Mucosa of stomach (tissue), 1 donor: ENCODE measurements around the gene OR4D10.
"Not testable (repeated sequence)": the region's sequence is repeated elsewhere in the genome, so short reads cannot be mapped to it uniquely, and the experiment has no call there.

ENCODE experiments used
- H3K27me3 ChIP-seq: one replicate; pipeline ENCODE4 v1.7.0; 2013; ENCODE audit warnings: mild to moderate bottlenecking, low read length; ENCODE audit not compliant: control insufficient read depth, insufficient read depth
- H3K36me3 ChIP-seq: one replicate; pipeline ENCODE4 v1.7.0; 2013; ENCODE audit warnings: low read length; ENCODE audit not compliant: control insufficient read depth, insufficient read depth
- H3K4me1 ChIP-seq: one replicate; pipeline ENCODE4 v1.7.0; 2013; ENCODE audit warnings: mild to moderate bottlenecking, low read length; ENCODE audit not compliant: control insufficient read depth, insufficient read depth
- H3K4me3 ChIP-seq: one replicate; pipeline ENCODE4 v1.7.0; 2013; ENCODE audit warnings: low read length
- H3K9ac ChIP-seq: one replicate; pipeline ENCODE4 v1.7.0; 2013; ENCODE audit warnings: mild to moderate bottlenecking, low read length, moderate library complexity
- H3K9me3 ChIP-seq: one replicate; pipeline ENCODE4 v1.7.0; 2013; ENCODE audit warnings: mild to moderate bottlenecking, low read length, moderate library complexity; ENCODE audit not compliant: control insufficient read depth
- donor health status: Pancreatic carcinoma.

The OR4D10 gene

GRCh38 chr11:59473015-59473414 lies at the start of gene OR4D10:
OR4D10 (plus strand) TSS chr11:59473315; CDS start chr11:59477430, 4,115 bp downstream.
- H3K36me3 ChIP-seq: no peaks in the 10 kb centered on the region
- no peaks in the 10 kb centered on the region for H3K4me1 ChIP-seq
- no peaks in the 10 kb centered on the region for H3K27me3 ChIP-seq
- H3K4me3 ChIP-seq: no peak within 1 kb of the TSS
- H3K9ac ChIP-seq: no peak within 1 kb of the TSS
- H3K9me3 ChIP-seq: no peaks in the 10 kb centered on the region

- Histone ChIP-seq H3K27me3 (no peaks in the 10 kb centered on the region), H3K36me3 (no peaks in the 10 kb centered on the region), H3K4me1 (no peaks in the 10 kb centered on the region)
Observed at GRCh38 chr11:59423835-59424234, 49.3 kb upstream of the OR4D10 start.

GRCh38 chr11:59425131-59425530 lies 48.0 kb upstream of the OR4D10 start:
- Histone ChIP-seq H3K36me3 (no peaks in the 10 kb centered on the region), H3K9me3 (no peaks in the 10 kb centered on the region), H3K9ac (no peak overlapping the region), H3K27me3 (no peaks in the 10 kb centered on the region), H3K4me3 (no peak overlapping the region), H3K4me1 (no peaks in the 10 kb centered on the region)

More at GRCh38 chr11:59423835-59424234, 49.3 kb upstream of the OR4D10 start:
- no peak overlapping the region for H3K4me3 ChIP-seq
- no peaks in the 10 kb centered on the region for H3K9me3 ChIP-seq
- no peak overlapping the region for H3K9ac ChIP-seq

GRCh38 chr11:59426361-59427067 lies 46.6 kb upstream of the OR4D10 start, which contains the start of gene OR5A2:
OR5A2 (minus strand) TSS chr11:59426413; CDS start chr11:59422953, 3,460 bp downstream.
- Histone ChIP-seq H3K9ac (no peak within 1 kb of the TSS), H3K36me3 (no peaks in the 10 kb centered on the region), H3K9me3 (no peaks in the 10 kb centered on the region), H3K27me3 (no peaks in the 10 kb centered on the region), H3K4me3 (no peak within 1 kb of the TSS), H3K4me1 (no peaks in the 10 kb centered on the region)

GRCh38 chr11:59427068-59427382 lies 46.1 kb upstream of the OR4D10 start:
- Histone ChIP-seq H3K27me3 (no peaks in the 10 kb centered on the region), H3K9me3 (no peaks in the 10 kb centered on the region), H3K9ac (no peak overlapping the region), H3K36me3 (no peaks in the 10 kb centered on the region), H3K4me1 (no peaks in the 10 kb centered on the region), H3K4me3 (no peak overlapping the region)

GRCh38 chr11:59429924-59430516 lies 43.1 kb upstream of the OR4D10 start:
- Histone ChIP-seq H3K9ac (no peak overlapping the region), H3K27me3 (no peaks in the 10 kb centered on the region), H3K4me3 (no peak overlapping the region), H3K4me1 (no peaks in the 10 kb centered on the region), H3K36me3 (no peaks in the 10 kb centered on the region), H3K9me3 (no peaks in the 10 kb centered on the region)

- Histone ChIP-seq H3K36me3 (no peaks in the 10 kb centered on the region), H3K4me1 (no peaks in the 10 kb centered on the region), H3K27me3 (no peaks in the 10 kb centered on the region), H3K9me3 (no peaks in the 10 kb centered on the region), H3K9ac (no peak within 1 kb of the TSS), H3K4me3 (no peak within 1 kb of the TSS)
Observed at GRCh38 chr11:59436169-59436568, 36.9 kb upstream of the OR4D10 start, which contains the start of gene OR5A1. OR5A1 (plus strand) TSS chr11:59436469; CDS start chr11:59443169, 6,700 bp downstream.

- H3K36me3 ChIP-seq: no peaks in the 10 kb centered on the region
- H3K4me3 ChIP-seq: no peak overlapping the region
- no peak overlapping the region for H3K9ac ChIP-seq
- H3K4me1 ChIP-seq: no peaks in the 10 kb centered on the region
- H3K9me3 ChIP-seq: no peaks in the 10 kb centered on the region
- H3K27me3 ChIP-seq: no peaks in the 10 kb centered on the region
Observed at GRCh38 chr11:59437770-59438169, 35.3 kb upstream of the OR4D10 start.

- not testable (repeated sequence) for H3K36me3 ChIP-seq, H3K27me3 ChIP-seq
Observed at GRCh38 chr11:59445624-59446023, 27.5 kb upstream of the OR4D10 start.

GRCh38 chr11:59448484-59448883 lies 24.6 kb upstream of the OR4D10 start:
- Histone ChIP-seq H3K9ac (no peak overlapping the region), H3K4me1 (no peaks in the 10 kb centered on the region), H3K27me3 (no peaks in the 10 kb centered on the region), H3K9me3 (no peaks in the 10 kb centered on the region), H3K36me3 (no peaks in the 10 kb centered on the region), H3K4me3 (no peak overlapping the region)

More at GRCh38 chr11:59445624-59446023, 27.5 kb upstream of the OR4D10 start:
- H3K4me1 ChIP-seq, H3K4me3 ChIP-seq, H3K9me3 ChIP-seq, H3K9ac ChIP-seq: not testable (repeated sequence)

- no peaks in the 10 kb centered on the region for H3K9me3 ChIP-seq
- no peak within 1 kb of the TSS for H3K9ac ChIP-seq
- no peak within 1 kb of the TSS for H3K4me3 ChIP-seq
- no peaks in the 10 kb centered on the region for H3K4me1 ChIP-seq
- no peaks in the 10 kb centered on the region for H3K36me3 ChIP-seq
- H3K27me3 ChIP-seq: no peaks in the 10 kb centered on the region
Observed at GRCh38 chr11:59456661-59457060, 16.5 kb upstream of the OR4D10 start, which contains the start of gene OR4D6. OR4D6 (plus strand) TSS chr11:59456961; CDS start chr11:59456961, 0 bp downstream.

GRCh38 chr11:59459916-59460315 lies 13.2 kb upstream of the OR4D10 start:
- Histone ChIP-seq H3K4me3 (no peak overlapping the region), H3K9ac (no peak overlapping the region), H3K4me1 (no peaks in the 10 kb centered on the region), H3K36me3 (no peaks in the 10 kb centered on the region), H3K9me3 (no peaks in the 10 kb centered on the region), H3K27me3 (no peaks in the 10 kb centered on the region)
